Epithelial cell of esophagus (primary cell): ENCODE data around the gene CLASRP.

Experiments used
- DNase-seq: peaks from one replicate; pipeline ENCODE4 v3.0.0; 2010; ENCODE audit warnings: low read depth
- H3K4me3 ChIP-seq: 2 replicates; pipeline ENCODE4 v1.5.1; 2011; ENCODE audit warnings: mild to moderate bottlenecking, low read length, control low read depth
- CTCF ChIP-seq: IDR thresholded peaks from 2 replicates; pipeline ENCODE4 v1.5.1; 2011; ENCODE audit warnings: low read depth, mild to moderate bottlenecking, low read length, control low read depth, inconsistent platforms; ENCODE audit not compliant: insufficient read depth; ENCODE audit errors: missing control alignments

The CLASRP gene

GRCh38 chr19:45050036-45050435, 11.2 kb downstream of the CLASRP start:
- no peak overlapping the region for H3K4me3 ChIP-seq
- peak; percentile 58 for DNase-seq
- no peak for TF ChIP-seq CTCF

GRCh38 chr19:45051929-45052579, 13.2 kb downstream of the CLASRP start:
- TF ChIP-seq CTCF, result no peak
- H3K4me3 ChIP-seq, result no peak overlapping the region
- no peak for DNase-seq

- no peak for TF ChIP-seq CTCF
- no peak for DNase-seq
- no peak overlapping the region for H3K4me3 ChIP-seq
Observed at GRCh38 chr19:45056831-45057230, 18.0 kb downstream of the CLASRP start.

GRCh38 chr19:45057444-45057843, 18.6 kb downstream of the CLASRP start:
- DNase-seq, result no peak
- H3K4me3 ChIP-seq, result no peak overlapping the region
- no peak for TF ChIP-seq CTCF

GRCh38 chr19:45058622-45059159, 19.8 kb downstream of the CLASRP start:
- no peak for TF ChIP-seq CTCF
- H3K4me3 ChIP-seq, result no peak overlapping the region
- DNase-seq, result no peak

GRCh38 chr19:45059258-45059965, 20.6 kb downstream of the CLASRP start:
- DNase-seq, result peak; percentile 87
- peak; percentile 91 for TF ChIP-seq CTCF
- no peak overlapping the region for H3K4me3 ChIP-seq
